ENCODE results near the gene NPM3. TPM values are rescaled to one million over a fixed set of nuclear protein-coding genes. Genes with fewer than 3 reads are reported as not detected.

The NPM3 gene
- total and polyA plus RNA-seq, 2 of the 13 experiments (the other 11 are each of a cell fraction or from before 2014, with no cell fraction given), result 47.6 to 129 TPM

DNA sequence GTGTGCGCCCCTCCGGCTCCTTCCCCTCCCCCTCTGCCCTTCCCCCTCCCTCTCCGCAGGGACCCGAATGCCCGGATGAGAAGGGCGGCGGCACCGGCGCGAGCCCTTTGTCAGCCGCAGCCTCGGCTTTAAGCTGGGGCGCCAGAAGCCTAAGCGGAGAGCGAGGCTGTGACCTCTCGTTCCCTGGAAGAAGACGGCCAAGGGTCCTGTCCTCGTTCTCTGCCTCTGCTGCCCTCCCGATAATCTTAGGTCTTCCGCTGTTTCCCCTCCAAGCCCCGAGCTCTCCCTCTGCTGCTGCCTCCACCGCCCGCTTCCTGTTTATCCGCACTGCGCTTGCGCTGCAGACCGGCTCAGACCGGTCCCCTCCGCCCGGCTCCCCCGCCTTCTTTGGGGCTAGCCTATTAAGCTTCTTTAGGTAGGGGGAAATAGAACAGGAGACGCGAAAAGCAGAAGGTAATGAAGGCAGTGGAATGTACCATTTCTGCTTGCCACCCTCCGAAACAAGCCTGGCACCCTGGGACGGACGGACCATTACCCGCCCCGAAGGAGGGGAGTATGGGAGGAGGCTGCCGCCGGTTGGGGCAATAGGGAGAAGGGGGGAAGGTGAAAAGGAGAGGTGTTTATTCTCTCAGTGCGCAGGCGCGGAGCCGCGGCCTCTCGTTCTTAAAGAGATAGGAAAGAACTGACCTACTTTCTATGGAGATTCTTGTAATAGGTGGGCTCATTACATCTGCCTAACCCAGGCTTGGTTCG is 35.0 kb upstream of the NPM3 start, which contains the start of gene OGA (continued):
- TF ChIP-seq ZNF776 (CRISPR knock-in tag; IDR thresholded peaks at IDR 0.05) (no peak), NONO (IDR thresholded peaks at IDR 0.05) (no peak), NONO (CRISPR knock-in tag; conservative IDR thresholded peaks at IDR 0.05) (peak; percentile 80; the same call in 1 of the 2 replicates), MATR3 (CRISPR knock-in tag; IDR thresholded peaks at IDR 0.05) (no peak), MIER2 (CRISPR knock-in tag; IDR thresholded peaks at IDR 0.05) (no peak; the same call in 1 of the 2 replicates), NFE2L2 (IDR thresholded peaks at IDR 0.05; ENCODE audit: low read length) (no peak), GABPB1 (CRISPR knock-in tag; IDR thresholded peaks at IDR 0.05) (peak; percentile 71), ZBTB38 (CRISPR knock-in tag; IDR thresholded peaks at IDR 0.05) (no peak), ZNF232 (CRISPR knock-in tag; IDR thresholded peaks at IDR 0.05; ENCODE audit: borderline replicate concordance) (peak; percentile 66; the same call in 1 of the 2 replicates), MEF2D (CRISPR knock-in tag; IDR thresholded peaks at IDR 0.05) (peak; percentile 79; the same call in 1 of the 2 replicates), ARNTL (CRISPR knock-in tag; IDR thresholded peaks at IDR 0.05) (no peak)
- TF ChIP-seq, protein P1, sequence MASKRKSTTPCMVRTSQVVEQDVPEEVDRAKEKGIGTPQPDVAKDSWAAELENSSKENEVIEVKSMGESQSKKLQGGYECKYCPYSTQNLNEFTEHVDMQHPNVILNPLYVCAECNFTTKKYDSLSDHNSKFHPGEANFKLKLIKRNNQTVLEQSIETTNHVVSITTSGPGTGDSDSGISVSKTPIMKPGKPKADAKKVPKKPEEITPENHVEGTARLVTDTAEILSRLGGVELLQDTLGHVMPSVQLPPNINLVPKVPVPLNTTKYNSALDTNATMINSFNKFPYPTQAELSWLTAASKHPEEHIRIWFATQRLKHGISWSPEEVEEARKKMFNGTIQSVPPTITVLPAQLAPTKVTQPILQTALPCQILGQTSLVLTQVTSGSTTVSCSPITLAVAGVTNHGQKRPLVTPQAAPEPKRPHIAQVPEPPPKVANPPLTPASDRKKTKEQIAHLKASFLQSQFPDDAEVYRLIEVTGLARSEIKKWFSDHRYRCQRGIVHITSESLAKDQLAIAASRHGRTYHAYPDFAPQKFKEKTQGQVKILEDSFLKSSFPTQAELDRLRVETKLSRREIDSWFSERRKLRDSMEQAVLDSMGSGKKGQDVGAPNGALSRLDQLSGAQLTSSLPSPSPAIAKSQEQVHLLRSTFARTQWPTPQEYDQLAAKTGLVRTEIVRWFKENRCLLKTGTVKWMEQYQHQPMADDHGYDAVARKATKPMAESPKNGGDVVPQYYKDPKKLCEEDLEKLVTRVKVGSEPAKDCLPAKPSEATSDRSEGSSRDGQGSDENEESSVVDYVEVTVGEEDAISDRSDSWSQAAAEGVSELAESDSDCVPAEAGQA (IDR thresholded peaks at IDR 0.05; ENCODE audit: low read depth), result 0 out of 2 replicates have a peak, but pooled peaks have one; percentile 41
- TF ChIP-seq, protein P1 (CRISPR knock-in tag; IDR thresholded peaks at IDR 0.05; ENCODE audit: borderline replicate concordance), result no peak
- TF ChIP-seq, protein P2, sequence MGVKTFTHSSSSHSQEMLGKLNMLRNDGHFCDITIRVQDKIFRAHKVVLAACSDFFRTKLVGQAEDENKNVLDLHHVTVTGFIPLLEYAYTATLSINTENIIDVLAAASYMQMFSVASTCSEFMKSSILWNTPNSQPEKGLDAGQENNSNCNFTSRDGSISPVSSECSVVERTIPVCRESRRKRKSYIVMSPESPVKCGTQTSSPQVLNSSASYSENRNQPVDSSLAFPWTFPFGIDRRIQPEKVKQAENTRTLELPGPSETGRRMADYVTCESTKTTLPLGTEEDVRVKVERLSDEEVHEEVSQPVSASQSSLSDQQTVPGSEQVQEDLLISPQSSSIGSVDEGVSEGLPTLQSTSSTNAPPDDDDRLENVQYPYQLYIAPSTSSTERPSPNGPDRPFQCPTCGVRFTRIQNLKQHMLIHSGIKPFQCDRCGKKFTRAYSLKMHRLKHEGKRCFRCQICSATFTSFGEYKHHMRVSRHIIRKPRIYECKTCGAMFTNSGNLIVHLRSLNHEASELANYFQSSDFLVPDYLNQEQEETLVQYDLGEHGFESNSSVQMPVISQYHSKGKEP (CRISPR knock-in tag; IDR thresholded peaks at IDR 0.05), result no peak
- TF ChIP-seq, protein P3, sequence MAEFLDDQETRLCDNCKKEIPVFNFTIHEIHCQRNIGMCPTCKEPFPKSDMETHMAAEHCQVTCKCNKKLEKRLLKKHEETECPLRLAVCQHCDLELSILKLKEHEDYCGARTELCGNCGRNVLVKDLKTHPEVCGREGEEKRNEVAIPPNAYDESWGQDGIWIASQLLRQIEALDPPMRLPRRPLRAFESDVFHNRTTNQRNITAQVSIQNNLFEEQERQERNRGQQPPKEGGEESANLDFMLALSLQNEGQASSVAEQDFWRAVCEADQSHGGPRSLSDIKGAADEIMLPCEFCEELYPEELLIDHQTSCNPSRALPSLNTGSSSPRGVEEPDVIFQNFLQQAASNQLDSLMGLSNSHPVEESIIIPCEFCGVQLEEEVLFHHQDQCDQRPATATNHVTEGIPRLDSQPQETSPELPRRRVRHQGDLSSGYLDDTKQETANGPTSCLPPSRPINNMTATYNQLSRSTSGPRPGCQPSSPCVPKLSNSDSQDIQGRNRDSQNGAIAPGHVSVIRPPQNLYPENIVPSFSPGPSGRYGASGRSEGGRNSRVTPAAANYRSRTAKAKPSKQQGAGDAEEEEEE (CRISPR knock-in tag; IDR thresholded peaks at IDR 0.05; ENCODE audit: borderline replicate concordance), result no peak; the same call in 1 of the 2 replicates
- TF ChIP-seq, protein P4, sequence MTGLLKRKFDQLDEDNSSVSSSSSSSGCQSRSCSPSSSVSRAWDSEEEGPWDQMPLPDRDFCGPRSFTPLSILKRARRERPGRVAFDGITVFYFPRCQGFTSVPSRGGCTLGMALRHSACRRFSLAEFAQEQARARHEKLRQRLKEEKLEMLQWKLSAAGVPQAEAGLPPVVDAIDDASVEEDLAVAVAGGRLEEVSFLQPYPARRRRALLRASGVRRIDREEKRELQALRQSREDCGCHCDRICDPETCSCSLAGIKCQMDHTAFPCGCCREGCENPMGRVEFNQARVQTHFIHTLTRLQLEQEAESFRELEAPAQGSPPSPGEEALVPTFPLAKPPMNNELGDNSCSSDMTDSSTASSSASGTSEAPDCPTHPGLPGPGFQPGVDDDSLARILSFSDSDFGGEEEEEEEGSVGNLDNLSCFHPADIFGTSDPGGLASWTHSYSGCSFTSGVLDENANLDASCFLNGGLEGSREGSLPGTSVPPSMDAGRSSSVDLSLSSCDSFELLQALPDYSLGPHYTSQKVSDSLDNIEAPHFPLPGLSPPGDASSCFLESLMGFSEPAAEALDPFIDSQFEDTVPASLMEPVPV (CRISPR knock-in tag; IDR thresholded peaks at IDR 0.05), result no peak
- TF ChIP-seq, protein P5, sequence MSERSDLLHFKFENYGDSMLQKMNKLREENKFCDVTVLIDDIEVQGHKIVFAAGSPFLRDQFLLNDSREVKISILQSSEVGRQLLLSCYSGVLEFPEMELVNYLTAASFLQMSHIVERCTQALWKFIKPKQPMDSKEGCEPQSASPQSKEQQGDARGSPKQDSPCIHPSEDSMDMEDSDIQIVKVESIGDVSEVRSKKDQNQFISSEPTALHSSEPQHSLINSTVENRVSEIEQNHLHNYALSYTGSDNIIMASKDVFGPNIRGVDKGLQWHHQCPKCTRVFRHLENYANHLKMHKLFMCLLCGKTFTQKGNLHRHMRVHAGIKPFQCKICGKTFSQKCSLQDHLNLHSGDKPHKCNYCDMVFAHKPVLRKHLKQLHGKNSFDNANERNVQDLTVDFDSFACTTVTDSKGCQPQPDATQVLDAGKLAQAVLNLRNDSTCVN (CRISPR knock-in tag; IDR thresholded peaks at IDR 0.05; ENCODE audit: borderline replicate concordance), result no peak

Measured in HepG2 (cell line).